ENCODE results near the gene TUT1.

The TUT1 gene

GRCh38 chr11:62578541-62578940, 12.8 kb downstream of the TUT1 start:
- no CpG with 5 or more reads among the region's 11 CpGs for WGBS (ENCODE audit: extremely low coverage, insufficient coverage, low lambda C conversion rate)
- H3K36me3 ChIP-seq (ENCODE audit: control insufficient read depth, insufficient read depth, low read length), result peaks cover 2% of the 10 kb centered on the region
- DNase-seq, result no peak
- H3K4me1 ChIP-seq (ENCODE audit: control insufficient read depth, low read depth, low read length), result peaks cover 3% of the 10 kb centered on the region
- H3K4ac ChIP-seq (ENCODE audit: low read depth, low read length), result no peak overlapping the region
- H3K27ac ChIP-seq (ENCODE audit: low read depth, low read length), result no peak overlapping the region
- no peak overlapping the region for H2BK15ac ChIP-seq (replicated peaks; ENCODE audit: low read depth)
- H4K5ac ChIP-seq (ENCODE audit: low read length), result no peak overlapping the region
- H3K23ac ChIP-seq (ENCODE audit: low read length), result no peak overlapping the region
- H2BK120ac ChIP-seq (ENCODE audit: low read depth, low read length), result no peak overlapping the region
- H3K79me2 ChIP-seq (ENCODE audit: control insufficient read depth, insufficient read depth, low read length), result peaks cover under 1% of the 10 kb centered on the region
- no peak overlapping the region for H2AK5ac ChIP-seq (ENCODE audit: low read length)
- no peak overlapping the region for H4K8ac ChIP-seq (ENCODE audit: low read depth, low read length)
- H3K79me1 ChIP-seq (ENCODE audit: low read length), result no peaks in the 10 kb centered on the region
- H3K18ac ChIP-seq (ENCODE audit: low read length), result no peak overlapping the region
- no peak overlapping the region for H3K4me3 ChIP-seq (ENCODE audit: low read length)
- no peak overlapping the region for H3K9ac ChIP-seq (ENCODE audit: low read length)
- H3K4me2 ChIP-seq (ENCODE audit: low read length), result no peak overlapping the region
- no peak overlapping the region for H2BK5ac ChIP-seq (ENCODE audit: low read length)
- H3K56ac ChIP-seq (ENCODE audit: low read length), result no peak overlapping the region
- no peaks in the 10 kb centered on the region for H3K27me3 ChIP-seq (ENCODE audit: insufficient read depth, low read length, poor library complexity)

- no peak overlapping the region for H3K4ac ChIP-seq (ENCODE audit: low read depth, low read length)
- no peak overlapping the region for H4K5ac ChIP-seq (ENCODE audit: low read length)
- no peak overlapping the region for H2BK15ac ChIP-seq (replicated peaks; ENCODE audit: low read depth)
- WGBS (ENCODE audit: extremely low coverage, insufficient coverage, low lambda C conversion rate), result no CpG with 5 or more reads among the region's 12 CpGs
- no peak overlapping the region for H4K8ac ChIP-seq (ENCODE audit: low read depth, low read length)
- H3K27ac ChIP-seq (ENCODE audit: low read depth, low read length), result no peak overlapping the region
- H3K4me2 ChIP-seq (ENCODE audit: low read length), result no peak overlapping the region
- H3K4me3 ChIP-seq (ENCODE audit: low read length), result no peak overlapping the region
- no peaks in the 10 kb centered on the region for H3K27me3 ChIP-seq (ENCODE audit: insufficient read depth, low read length, poor library complexity)
- H2BK5ac ChIP-seq (ENCODE audit: low read length), result no peak overlapping the region
- peak overlapping the region; percentile 25 for H3K56ac ChIP-seq (ENCODE audit: low read length)
- H3K23ac ChIP-seq (ENCODE audit: low read length), result no peak overlapping the region
- DNase-seq, result no peak
- H2BK120ac ChIP-seq (ENCODE audit: low read depth, low read length), result no peak overlapping the region
- H3K18ac ChIP-seq (ENCODE audit: low read length), result no peak overlapping the region
- peaks cover 14% of the 10 kb centered on the region for H3K79me2 ChIP-seq (ENCODE audit: control insufficient read depth, insufficient read depth, low read length)
- H3K9ac ChIP-seq (ENCODE audit: low read length), result no peak overlapping the region
- peaks cover 3% of the 10 kb centered on the region for H3K4me1 ChIP-seq (ENCODE audit: control insufficient read depth, low read depth, low read length)
- H3K79me1 ChIP-seq (ENCODE audit: low read length), result no peaks in the 10 kb centered on the region
- H3K36me3 ChIP-seq (ENCODE audit: control insufficient read depth, insufficient read depth, low read length), result peaks cover 2% of the 10 kb centered on the region
- no peak overlapping the region for H2AK5ac ChIP-seq (ENCODE audit: low read length)
Measured at GRCh38 chr11:62577046-62577714, 14.1 kb downstream of the TUT1 start.

GRCh38 chr11:62575837-62576236, 15.5 kb downstream of the TUT1 start:
- Histone ChIP-seq H3K79me1 (ENCODE audit: low read length) (peaks cover 8% of the 10 kb centered on the region), H4K8ac (ENCODE audit: low read depth, low read length) (no peak overlapping the region), H3K27ac (ENCODE audit: low read depth, low read length) (no peak overlapping the region), H2AK5ac (ENCODE audit: low read length) (no peak overlapping the region), H3K23ac (ENCODE audit: low read length) (no peak overlapping the region), H3K56ac (ENCODE audit: low read length) (peak overlapping the region; percentile 30), H3K18ac (ENCODE audit: low read length) (no peak overlapping the region), H4K5ac (ENCODE audit: low read length) (no peak overlapping the region), H3K9ac (ENCODE audit: low read length) (no peak overlapping the region), H3K4me2 (ENCODE audit: low read length) (no peak overlapping the region), H3K27me3 (ENCODE audit: insufficient read depth, low read length, poor library complexity) (no peaks in the 10 kb centered on the region), H3K4ac (ENCODE audit: low read depth, low read length) (no peak overlapping the region), H2BK5ac (ENCODE audit: low read length) (no peak overlapping the region), H2BK15ac (replicated peaks; ENCODE audit: low read depth) (no peak overlapping the region), H3K4me3 (ENCODE audit: low read length) (no peak overlapping the region), H3K79me2 (ENCODE audit: control insufficient read depth, insufficient read depth, low read length) (peaks cover 27% of the 10 kb centered on the region), H3K36me3 (ENCODE audit: control insufficient read depth, insufficient read depth, low read length) (peaks cover 8% of the 10 kb centered on the region), H3K4me1 (ENCODE audit: control insufficient read depth, low read depth, low read length) (peaks cover 6% of the 10 kb centered on the region), H2BK120ac (ENCODE audit: low read depth, low read length) (no peak overlapping the region)
- no CpG with 5 or more reads among the region's 14 CpGs for WGBS (ENCODE audit: extremely low coverage, insufficient coverage, low lambda C conversion rate)
- DNase-seq, result no peak

GRCh38 chr11:62575156-62575555, 16.2 kb downstream of the TUT1 start:
- no peak overlapping the region for H2BK5ac ChIP-seq (ENCODE audit: low read length)
- H2BK15ac ChIP-seq (replicated peaks; ENCODE audit: low read depth), result no peak overlapping the region
- no peak overlapping the region for H2BK120ac ChIP-seq (ENCODE audit: low read depth, low read length)
- no peak overlapping the region for H3K4ac ChIP-seq (ENCODE audit: low read depth, low read length)
- no peak overlapping the region for H3K4me3 ChIP-seq (ENCODE audit: low read length)
- H4K8ac ChIP-seq (ENCODE audit: low read depth, low read length), result no peak overlapping the region
- peaks cover 12% of the 10 kb centered on the region for H3K36me3 ChIP-seq (ENCODE audit: control insufficient read depth, insufficient read depth, low read length)
- no peak overlapping the region for H3K23ac ChIP-seq (ENCODE audit: low read length)
- no peak overlapping the region for H3K18ac ChIP-seq (ENCODE audit: low read length)
- peaks cover 8% of the 10 kb centered on the region for H3K79me1 ChIP-seq (ENCODE audit: low read length)
- H3K27ac ChIP-seq (ENCODE audit: low read depth, low read length), result no peak overlapping the region
- H3K4me1 ChIP-seq (ENCODE audit: control insufficient read depth, low read depth, low read length), result peaks cover 6% of the 10 kb centered on the region
- H3K27me3 ChIP-seq (ENCODE audit: insufficient read depth, low read length, poor library complexity), result no peaks in the 10 kb centered on the region
- peak overlapping the region; percentile 82 for H3K9ac ChIP-seq (ENCODE audit: low read length)
- H3K56ac ChIP-seq (ENCODE audit: low read length), result peak overlapping the region; percentile 92
- H2AK5ac ChIP-seq (ENCODE audit: low read length), result no peak overlapping the region
- DNase-seq, result no peak
- peaks cover 33% of the 10 kb centered on the region for H3K79me2 ChIP-seq (ENCODE audit: control insufficient read depth, insufficient read depth, low read length)
- H3K4me2 ChIP-seq (ENCODE audit: low read length), result peak overlapping the region; percentile 92
- H4K5ac ChIP-seq (ENCODE audit: low read length), result no peak overlapping the region
- no CpG with 5 or more reads among the region's 17 CpGs for WGBS (ENCODE audit: extremely low coverage, insufficient coverage, low lambda C conversion rate)

- H3K4me3 ChIP-seq (ENCODE audit: low read length), result peak overlapping the region; percentile 31
- H3K4me1 ChIP-seq (ENCODE audit: control insufficient read depth, low read depth, low read length), result peaks cover 6% of the 10 kb centered on the region
- H3K27me3 ChIP-seq (ENCODE audit: insufficient read depth, low read length, poor library complexity), result no peaks in the 10 kb centered on the region
Measured at GRCh38 chr11:62574363-62575071, 16.8 kb downstream of the TUT1 start.

More at GRCh38 chr11:62574363-62575071, 16.8 kb downstream of the TUT1 start:
- H3K9ac ChIP-seq (ENCODE audit: low read length), result peak overlapping the region; percentile 82
- peak overlapping the region; percentile 92 for H3K4me2 ChIP-seq (ENCODE audit: low read length)
- peak overlapping the region; percentile 92 for H3K56ac ChIP-seq (ENCODE audit: low read length)
- peaks cover 14% of the 10 kb centered on the region for H3K36me3 ChIP-seq (ENCODE audit: control insufficient read depth, insufficient read depth, low read length)
- no peak for DNase-seq
- H3K18ac ChIP-seq (ENCODE audit: low read length), result peak overlapping the region; percentile 52
- no peak overlapping the region for H2BK120ac ChIP-seq (ENCODE audit: low read depth, low read length)
- peak overlapping the region; percentile 1 for H2AK5ac ChIP-seq (ENCODE audit: low read length)
- no peak overlapping the region for H4K5ac ChIP-seq (ENCODE audit: low read length)
- peak overlapping the region; percentile 25 for H2BK5ac ChIP-seq (ENCODE audit: low read length)
- no peak overlapping the region for H4K8ac ChIP-seq (ENCODE audit: low read depth, low read length)
- no CpG with 5 or more reads among the region's 33 CpGs for whole genome bisulfite sequencing (ENCODE audit: extremely low coverage, insufficient coverage, low lambda C conversion rate)
- H3K27ac ChIP-seq (ENCODE audit: low read depth, low read length), result peak overlapping the region; percentile 52
- H3K4ac ChIP-seq (ENCODE audit: low read depth, low read length), result peak overlapping the region; percentile 58
- no peak overlapping the region for H2BK15ac ChIP-seq (replicated peaks; ENCODE audit: low read depth)
- peaks cover 10% of the 10 kb centered on the region for H3K79me1 ChIP-seq (ENCODE audit: low read length)
- peaks cover 36% of the 10 kb centered on the region for H3K79me2 ChIP-seq (ENCODE audit: control insufficient read depth, insufficient read depth, low read length)
- H3K23ac ChIP-seq (ENCODE audit: low read length), result no peak overlapping the region

Data from mesendoderm (in vitro differentiated cells).